OCI-LY1 (cell line): ENCODE data around the gene TEDC1.

Source experiments
- H2AFZ ChIP-seq: fragments of 200-600 bp; sonication (generic), shearing (Covaris generic); 2 replicates; pipeline ENCODE4 v1.6.0; 2014; ENCODE audit warnings: antibody characterized with exemption, mild to moderate bottlenecking, low read length
- H3F3A ChIP-seq: fragments of 200-600 bp; sonication (generic), shearing (Covaris generic); 2 replicates; pipeline ENCODE4 v1.6.0; 2014; ENCODE audit warnings: mild to moderate bottlenecking, antibody characterized with exemption, low read length, moderate library complexity; ENCODE audit not compliant: insufficient read depth
- H3K27ac ChIP-seq: fragments of 200-600 bp; sonication (generic); 2 replicates; pipeline ENCODE4 v1.5.1; 2014; ENCODE audit warnings: low read length, mixed run types, mild to moderate bottlenecking, low read depth; ENCODE audit not compliant: poor library complexity, severe bottlenecking
- H3K27me3 ChIP-seq: fragments of 200-600 bp; sonication (generic); 2 replicates; pipeline ENCODE4 v1.6.0; 2014; ENCODE audit warnings: antibody characterized with exemption, mild to moderate bottlenecking, low read length, moderate library complexity; ENCODE audit not compliant: insufficient read depth
- H3K36me3 ChIP-seq: fragments of 200-600 bp; sonication (generic); 2 replicates; pipeline ENCODE4 v1.6.1; 2014; ENCODE audit warnings: mild to moderate bottlenecking, antibody characterized with exemption, low read length, moderate library complexity, mixed read lengths; ENCODE audit not compliant: insufficient read depth
- H3K4me1 ChIP-seq: fragments of 200-600 bp; sonication (generic); 2 replicates; pipeline ENCODE4 v1.5.1; 2014; ENCODE audit warnings: mild to moderate bottlenecking, low read length, moderate library complexity; ENCODE audit not compliant: insufficient read depth, severe bottlenecking
- H3K4me2 ChIP-seq: fragments of 200-600 bp; sonication (generic), shearing (Covaris generic); 2 replicates; pipeline ENCODE4 v1.6.1; 2014; ENCODE audit warnings: low read length
- H3K4me3 ChIP-seq: fragments of 200-600 bp; sonication (generic); 2 replicates; pipeline ENCODE4 v1.5.1; 2014; ENCODE audit warnings: low read length, low read depth, mild to moderate bottlenecking, mixed read lengths; ENCODE audit not compliant: poor library complexity, severe bottlenecking
- H3K79me2 ChIP-seq: fragments of 200-600 bp; shearing (Covaris generic); 2 replicates; pipeline ENCODE4 v1.6.1; 2016; ENCODE audit warnings: mixed run types, low read length, mixed read lengths; ENCODE audit not compliant: insufficient read depth
- H3K9ac ChIP-seq: fragments of 200-600 bp; sonication (generic), shearing (Covaris generic); 2 replicates; pipeline ENCODE4 v1.6.1; 2014; ENCODE audit warnings: mild to moderate bottlenecking, low read length, mixed read lengths
- H3K9me2 ChIP-seq: fragments of 200-600 bp; sonication (generic), shearing (Covaris generic); 2 replicates; pipeline ENCODE4 v1.6.1; 2014; ENCODE audit warnings: low read depth, mild to moderate bottlenecking, low read length, mixed read lengths
- H3K9me3 ChIP-seq: fragments of 200-600 bp; shearing (Covaris generic); 2 replicates; pipeline ENCODE4 v1.6.1; 2014; ENCODE audit warnings: low read length, mixed read lengths
- H4K20me1 ChIP-seq: fragments of 200-600 bp; sonication (generic), shearing (Covaris generic); 2 replicates; pipeline ENCODE4 v1.6.0; 2016; ENCODE audit warnings: mild to moderate bottlenecking, low read length; ENCODE audit not compliant: insufficient read depth
- CTCF ChIP-seq: fragments of 200-600 bp; sonication (generic), shearing (Covaris generic); IDR thresholded peaks from 2 replicates; pipeline ENCODE4 v1.5.1; 2017; ENCODE audit warnings: mild to moderate bottlenecking, antibody characterized with exemption, low read length, moderate library complexity, mixed read lengths
- EZH2 ChIP-seq: fragments of 200-600 bp; sonication (generic), shearing (Covaris generic); IDR thresholded peaks from 2 replicates; pipeline ENCODE4 v1.8.0; 2017; ENCODE audit warnings: borderline replicate concordance, mixed run types, mild to moderate bottlenecking, antibody characterized with exemption, low read length, moderate library complexity, mixed read lengths

The TEDC1 gene

GRCh38 chr14:105503935-105504692 lies 13.1 kb downstream of the TEDC1 start:
- Histone ChIP-seq H3K4me3 (no peak overlapping the region), H3K36me3 (peaks cover 1% of the 10 kb centered on the region), H3K9me2 (no peaks in the 10 kb centered on the region), H3K4me1 (no peaks in the 10 kb centered on the region), H3F3A (no peaks in the 10 kb centered on the region), H3K9ac (no peak overlapping the region), H3K27ac (no peak overlapping the region), H3K79me2 (no peaks in the 10 kb centered on the region), H2AFZ (no peak overlapping the region), H3K27me3 (0 out of 2 replicates have a peak, but pooled peaks cover 5% of the 10 kb centered on the region), H3K4me2 (no peak overlapping the region), H4K20me1 (no peaks in the 10 kb centered on the region), H3K9me3 (no peaks in the 10 kb centered on the region)
- TF ChIP-seq CTCF (no peak), EZH2 (no peak)

GRCh38 chr14:105505101-105505500 lies 14.1 kb downstream of the TEDC1 start:
- Histone ChIP-seq H3K27ac (no peak overlapping the region), H2AFZ (no peak overlapping the region), H3K9ac (no peak overlapping the region), H3K4me2 (no peak overlapping the region), H3K79me2 (no peaks in the 10 kb centered on the region), H4K20me1 (no peaks in the 10 kb centered on the region), H3F3A (no peaks in the 10 kb centered on the region), H3K9me2 (no peaks in the 10 kb centered on the region), H3K4me3 (no peak overlapping the region), H3K27me3 (0 out of 2 replicates have a peak, but pooled peaks cover 5% of the 10 kb centered on the region), H3K4me1 (no peaks in the 10 kb centered on the region), H3K36me3 (no peaks in the 10 kb centered on the region; the same call in 1 of the 2 replicates), H3K9me3 (no peaks in the 10 kb centered on the region)
- TF ChIP-seq CTCF (no peak), EZH2 (no peak)

GRCh38 chr14:105507247-105507646 lies 16.2 kb downstream of the TEDC1 start:
- TF ChIP-seq EZH2 = no peak
- TF ChIP-seq CTCF = no peak
- no peaks in the 10 kb centered on the region for H3K4me1 ChIP-seq

More at GRCh38 chr14:105507247-105507646, 16.2 kb downstream of the TEDC1 start:
- Histone ChIP-seq H3K79me2 (no peaks in the 10 kb centered on the region), H3K27me3 (0 out of 2 replicates have a peak, but pooled peaks cover 5% of the 10 kb centered on the region), H3K4me2 (no peak overlapping the region), H3K9me2 (no peaks in the 10 kb centered on the region), H3K4me3 (no peak overlapping the region), H3K36me3 (no peaks in the 10 kb centered on the region), H4K20me1 (no peaks in the 10 kb centered on the region), H3K27ac (no peak overlapping the region), H3F3A (no peaks in the 10 kb centered on the region), H3K9me3 (no peaks in the 10 kb centered on the region), H3K9ac (no peak overlapping the region), H2AFZ (no peak overlapping the region)
